A549 (cell line): Measurements from ENCODE around the gene FAM170B. TPM values are rescaled to one million over a fixed set of nuclear protein-coding genes. Genes with fewer than 3 reads are reported as not detected.
A peak's percentile ranks its signal among the peaks of the same experiment; 100 is the strongest.

ENCODE experiments used
- ATAC-seq, 2 experiments: fragments of 200-7000 bp in 1 of 2; fragments of >200 bp in 1 of 2; cut with Nextera tagmentation in 1 of 2; cut with Tn5 transposase in 1 of 2; 3 replicates each; pipeline versions ENCODE4 v1.8.0 to v1.9.1; 2018 to 2020; ENCODE audit warnings: mild to moderate bottlenecking in 1 of 2, moderate library complexity in 1 of 2
- CTCF ChIA-PET: fragments of 300-600 bp; sonication (Branson Sonifier 250); formaldehyde crosslinking; extraction: SDS; loops from one replicate; lab custom pipeline; 2021; ENCODE audit warnings: antibody characterized with exemption, inconsistent platforms; lab: Yijun Ruan, JAX
- POLR2A ChIA-PET: fragments of 350-600 bp; formaldehyde crosslinking; extraction: SDS; loops from one replicate; lab custom pipeline; 2021; ENCODE audit warnings: antibody characterized with exemption, inconsistent platforms; lab: Yijun Ruan, JAX
- DNase-seq, 2 experiments: peaks; one replicate each; pipeline versions ENCODE4 v3.0.0 to v3.0.0-alpha.2; 2011 to 2016; ENCODE audit warnings: low read depth in 1 of 2, low spot score in 1 of 2
- FAIRE-seq: peaks from 2 replicates; lab custom pipeline; 2011; peaks lifted over from hg19 to GRCh38; lab: Jason Lieb, UNC
- H3K27ac ChIP-seq, 2 experiments: fragments of >200 bp; sonication (Bioruptor Twin); formaldehyde crosslinking; 3 replicates each; pipeline ENCODE4 v1.5.1; 2016 to 2017
- H3K4me1 ChIP-seq: fragments of >200 bp; sonication (Bioruptor Twin); formaldehyde crosslinking; 3 replicates; pipeline ENCODE4 v1.6.1; 2016
- H3K4me2 ChIP-seq: fragments of >200 bp; sonication (Bioruptor Twin); formaldehyde crosslinking; 3 replicates; pipeline ENCODE4 v1.6.1; 2016
- H3K4me3 ChIP-seq: fragments of >200 bp; sonication (Bioruptor Twin); formaldehyde crosslinking; 3 replicates; pipeline ENCODE4 v1.5.1; 2016
- H3K9me3 ChIP-seq: fragments of >200 bp; sonication (Bioruptor Twin); formaldehyde crosslinking; 3 replicates; pipeline ENCODE4 v1.6.1; 2016
- CBX8 ChIP-seq: fragments of 200-600 bp; sonication (generic); IDR thresholded peaks from 2 replicates; pipeline ENCODE4 v1.6.1; 2016
- CHD2 ChIP-seq: fragments of 150-350 bp; IDR thresholded peaks from 2 replicates; pipeline ENCODE4 v1.6.1; 2014; ENCODE audit warnings: low read length; ENCODE audit not compliant: partially characterized antibody
- GATA3 ChIP-seq: IDR thresholded peaks from 2 replicates; pipeline ENCODE4 v1.6.1; 2012; ENCODE audit warnings: borderline replicate concordance
- HEYL ChIP-seq: fragments of 250-450 bp; sonication (Bioruptor Pico); IDR thresholded peaks from 2 replicates; pipeline ENCODE4 v1.8.0; 2021; ENCODE audit warnings: mild to moderate bottlenecking, moderate library complexity
- KDM1A ChIP-seq: fragments of 200-600 bp; sonication (generic); IDR thresholded peaks from 2 replicates; pipeline ENCODE4 v1.6.1; 2016; ENCODE audit warnings: low read depth, mild to moderate bottlenecking
- NPAS2 ChIP-seq: fragments of 250-450 bp; sonication (Bioruptor Pico); IDR thresholded peaks from 2 replicates; pipeline ENCODE4 v1.8.0; 2022; ENCODE audit warnings: mild to moderate bottlenecking, moderate library complexity, borderline replicate concordance
- PBX3 ChIP-seq: IDR thresholded peaks from 2 replicates; pipeline ENCODE4 v1.6.1; 2012
- POLR2A ChIP-seq: IDR thresholded peaks from 2 replicates; pipeline ENCODE4 v1.6.1; 2012; ENCODE audit warnings: mild to moderate bottlenecking, low read length
- RARB ChIP-seq: fragments of 250-450 bp; sonication (Bioruptor Pico); IDR thresholded peaks from 2 replicates; pipeline ENCODE4 v1.8.0; 2021; ENCODE audit warnings: mild to moderate bottlenecking, moderate library complexity
- TFCP2L1 ChIP-seq: fragments of 250-450 bp; sonication (Bioruptor Pico); IDR thresholded peaks from 2 replicates; pipeline ENCODE4 v1.5.0; 2021; ENCODE audit warnings: mild to moderate bottlenecking
- ZFP36 ChIP-seq: fragments of 450-650 bp; IDR thresholded peaks from 2 replicates; pipeline ENCODE4 v1.6.1; 2014; ENCODE audit warnings: borderline replicate concordance; ENCODE audit not compliant: partially characterized antibody
- ZNF302 ChIP-seq: fragments of 250-450 bp; sonication (Bioruptor Pico); IDR thresholded peaks from 2 replicates; pipeline ENCODE4 v1.9.0; 2021; ENCODE audit warnings: inconsistent platforms, mild to moderate bottlenecking, moderate library complexity
- WGBS: methylation state at CpG from one replicate; pipeline ENCODE4 v1.1.6; 2017; ENCODE audit errors: missing lambda C conversion rate; 5-methylcytosine and 5-hydroxymethylcytosine counted together
- polyA plus RNA-seq, 4 experiments: library from polyadenylated mRNA; depleted of rRNA in 3 of 4; stranded (reverse); fragments of >200 nt; fragmentation: RNase III in 1 of 4; extraction: RNeasy Plus Mini Kit Qiagen cat#74134 plus additional on column Dnase treatment in 1 of 4; gene quantifications; 2 replicates in 3 of 4; 3 replicates in 1 of 4; pipeline ENCODE4 v1.2.3, GENCODE V29; 2011 to 2017
- TF ChIP-seq, protein P1 (sequence below): fragments of 200-600 bp; sonication (generic); IDR thresholded peaks from 2 replicates; pipeline ENCODE4 v1.6.1; 2016; ENCODE audit warnings: antibody characterized with exemption, mild to moderate bottlenecking, moderate library complexity
- TF ChIP-seq, protein P2 (sequence below): fragments of 150-350 bp; IDR thresholded peaks from 2 replicates; pipeline ENCODE4 v1.6.1; 2014; ENCODE audit warnings: low read depth, mild to moderate bottlenecking, low read length
- TF ChIP-seq, protein P3 (sequence below): IDR thresholded peaks from 2 replicates; pipeline ENCODE4 v1.6.1; 2012

FAM170B gene
- polyA plus RNA-seq, 2 of the 4 experiments (the other 2 are of a cell fraction): not detected

DNA sequence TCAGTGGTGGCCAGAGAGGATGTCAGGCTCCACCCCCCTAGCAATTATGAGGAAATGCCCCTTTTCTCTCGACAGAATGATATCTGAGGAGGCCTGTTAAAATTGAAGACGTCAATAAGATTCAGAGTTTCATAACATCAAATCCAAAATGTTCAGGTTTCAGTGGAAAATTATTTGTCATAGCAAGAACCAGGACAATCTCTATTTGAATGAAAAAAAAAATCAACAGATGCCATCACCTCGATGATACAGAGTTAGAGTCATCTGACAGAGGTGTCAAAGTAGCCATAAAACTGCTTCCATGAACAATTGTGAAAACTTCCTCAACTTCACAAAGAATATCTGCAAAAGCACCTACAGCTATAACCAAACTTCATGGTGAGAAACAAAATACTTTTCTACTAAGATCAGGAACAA, 46.6 kb upstream of the FAM170B start:
- FAIRE-seq (no peak), ATAC-seq (no peak), DNase-seq (no peak)
- Histone ChIP-seq H3K4me3 (no peak overlapping the region), H3K27ac (no peak overlapping the region), H3K4me1 (no peaks in the 10 kb centered on the region), H3K4me2 (no peak overlapping the region), H3K9me3 (no peaks in the 10 kb centered on the region)
- WGBS: 3% methylated on average over 3 of the region's 3 CpGs
- TF ChIP-seq, protein P1, sequence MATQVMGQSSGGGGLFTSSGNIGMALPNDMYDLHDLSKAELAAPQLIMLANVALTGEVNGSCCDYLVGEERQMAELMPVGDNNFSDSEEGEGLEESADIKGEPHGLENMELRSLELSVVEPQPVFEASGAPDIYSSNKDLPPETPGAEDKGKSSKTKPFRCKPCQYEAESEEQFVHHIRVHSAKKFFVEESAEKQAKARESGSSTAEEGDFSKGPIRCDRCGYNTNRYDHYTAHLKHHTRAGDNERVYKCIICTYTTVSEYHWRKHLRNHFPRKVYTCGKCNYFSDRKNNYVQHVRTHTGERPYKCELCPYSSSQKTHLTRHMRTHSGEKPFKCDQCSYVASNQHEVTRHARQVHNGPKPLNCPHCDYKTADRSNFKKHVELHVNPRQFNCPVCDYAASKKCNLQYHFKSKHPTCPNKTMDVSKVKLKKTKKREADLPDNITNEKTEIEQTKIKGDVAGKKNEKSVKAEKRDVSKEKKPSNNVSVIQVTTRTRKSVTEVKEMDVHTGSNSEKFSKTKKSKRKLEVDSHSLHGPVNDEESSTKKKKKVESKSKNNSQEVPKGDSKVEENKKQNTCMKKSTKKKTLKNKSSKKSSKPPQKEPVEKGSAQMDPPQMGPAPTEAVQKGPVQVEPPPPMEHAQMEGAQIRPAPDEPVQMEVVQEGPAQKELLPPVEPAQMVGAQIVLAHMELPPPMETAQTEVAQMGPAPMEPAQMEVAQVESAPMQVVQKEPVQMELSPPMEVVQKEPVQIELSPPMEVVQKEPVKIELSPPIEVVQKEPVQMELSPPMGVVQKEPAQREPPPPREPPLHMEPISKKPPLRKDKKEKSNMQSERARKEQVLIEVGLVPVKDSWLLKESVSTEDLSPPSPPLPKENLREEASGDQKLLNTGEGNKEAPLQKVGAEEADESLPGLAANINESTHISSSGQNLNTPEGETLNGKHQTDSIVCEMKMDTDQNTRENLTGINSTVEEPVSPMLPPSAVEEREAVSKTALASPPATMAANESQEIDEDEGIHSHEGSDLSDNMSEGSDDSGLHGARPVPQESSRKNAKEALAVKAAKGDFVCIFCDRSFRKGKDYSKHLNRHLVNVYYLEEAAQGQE: no peak
- TF ChIP-seq PBX3 (no peak), HEYL (CRISPR knock-in tag) (no peak), GATA3 (no peak), ZNF302 (CRISPR knock-in tag) (no peak), TFCP2L1 (no peak), KDM1A (no peak)
- ChIA-PET CTCF (no interaction called here), POLR2A (no interaction called here)

DNA sequence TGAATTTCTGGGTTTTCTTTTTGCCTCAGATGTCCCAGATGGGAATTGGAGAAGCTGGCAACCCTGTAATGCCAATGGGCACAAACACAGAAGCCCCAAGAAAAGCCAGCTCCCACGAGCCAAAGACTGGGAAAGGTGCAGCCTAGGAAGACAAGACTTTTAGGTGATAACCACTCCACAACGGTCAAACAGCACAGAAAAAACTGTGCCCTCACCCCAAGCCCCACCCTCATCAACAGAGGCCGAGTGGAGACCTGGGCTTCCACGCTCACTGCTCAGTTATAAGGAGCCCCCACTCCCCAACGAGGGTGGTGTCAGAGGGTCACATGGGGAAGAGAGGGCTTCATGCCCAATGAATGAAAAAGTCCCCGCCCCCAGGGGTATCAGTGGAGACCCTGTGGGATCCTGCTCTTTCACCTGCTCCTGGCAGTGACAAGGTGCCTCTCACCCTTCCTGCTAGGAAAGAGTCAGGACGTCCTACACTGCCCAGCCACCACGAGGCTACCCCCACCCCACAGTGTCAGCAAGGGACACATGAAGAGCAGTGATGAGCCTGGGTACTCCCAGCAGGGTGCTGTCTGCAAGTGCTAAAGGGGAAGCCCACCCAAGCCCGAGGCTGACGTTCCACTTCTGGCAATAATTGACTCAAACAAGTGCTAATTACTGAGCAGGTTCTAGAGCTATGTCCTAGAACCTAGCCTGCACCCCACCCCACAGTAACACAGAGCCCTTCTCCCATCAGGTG, 46.0 kb upstream of the FAM170B start:
- ChIA-PET POLR2A (no interaction called here), CTCF (no interaction called here)
- no peak for FAIRE-seq
- Histone ChIP-seq H3K4me1 (no peaks in the 10 kb centered on the region), H3K27ac (no peak overlapping the region), H3K4me3 (no peak overlapping the region), H3K9me3 (no peaks in the 10 kb centered on the region), H3K4me2 (no peak overlapping the region)
- DNase-seq: no peak
- ATAC-seq: no peak
- 16% methylated on average over 9 of the region's 10 CpGs for WGBS
- TF ChIP-seq NPAS2 (CRISPR knock-in tag): no peak
- TF ChIP-seq, protein P2, sequence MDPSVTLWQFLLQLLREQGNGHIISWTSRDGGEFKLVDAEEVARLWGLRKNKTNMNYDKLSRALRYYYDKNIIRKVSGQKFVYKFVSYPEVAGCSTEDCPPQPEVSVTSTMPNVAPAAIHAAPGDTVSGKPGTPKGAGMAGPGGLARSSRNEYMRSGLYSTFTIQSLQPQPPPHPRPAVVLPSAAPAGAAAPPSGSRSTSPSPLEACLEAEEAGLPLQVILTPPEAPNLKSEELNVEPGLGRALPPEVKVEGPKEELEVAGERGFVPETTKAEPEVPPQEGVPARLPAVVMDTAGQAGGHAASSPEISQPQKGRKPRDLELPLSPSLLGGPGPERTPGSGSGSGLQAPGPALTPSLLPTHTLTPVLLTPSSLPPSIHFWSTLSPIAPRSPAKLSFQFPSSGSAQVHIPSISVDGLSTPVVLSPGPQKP: no peak
- no peak for TF ChIP-seq ZFP36
- TF ChIP-seq, protein P3, sequence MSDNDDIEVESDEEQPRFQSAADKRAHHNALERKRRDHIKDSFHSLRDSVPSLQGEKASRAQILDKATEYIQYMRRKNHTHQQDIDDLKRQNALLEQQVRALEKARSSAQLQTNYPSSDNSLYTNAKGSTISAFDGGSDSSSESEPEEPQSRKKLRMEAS: no peak
- TF ChIP-seq CBX8: no peak
- TF ChIP-seq POLR2A: no peak

DNA sequence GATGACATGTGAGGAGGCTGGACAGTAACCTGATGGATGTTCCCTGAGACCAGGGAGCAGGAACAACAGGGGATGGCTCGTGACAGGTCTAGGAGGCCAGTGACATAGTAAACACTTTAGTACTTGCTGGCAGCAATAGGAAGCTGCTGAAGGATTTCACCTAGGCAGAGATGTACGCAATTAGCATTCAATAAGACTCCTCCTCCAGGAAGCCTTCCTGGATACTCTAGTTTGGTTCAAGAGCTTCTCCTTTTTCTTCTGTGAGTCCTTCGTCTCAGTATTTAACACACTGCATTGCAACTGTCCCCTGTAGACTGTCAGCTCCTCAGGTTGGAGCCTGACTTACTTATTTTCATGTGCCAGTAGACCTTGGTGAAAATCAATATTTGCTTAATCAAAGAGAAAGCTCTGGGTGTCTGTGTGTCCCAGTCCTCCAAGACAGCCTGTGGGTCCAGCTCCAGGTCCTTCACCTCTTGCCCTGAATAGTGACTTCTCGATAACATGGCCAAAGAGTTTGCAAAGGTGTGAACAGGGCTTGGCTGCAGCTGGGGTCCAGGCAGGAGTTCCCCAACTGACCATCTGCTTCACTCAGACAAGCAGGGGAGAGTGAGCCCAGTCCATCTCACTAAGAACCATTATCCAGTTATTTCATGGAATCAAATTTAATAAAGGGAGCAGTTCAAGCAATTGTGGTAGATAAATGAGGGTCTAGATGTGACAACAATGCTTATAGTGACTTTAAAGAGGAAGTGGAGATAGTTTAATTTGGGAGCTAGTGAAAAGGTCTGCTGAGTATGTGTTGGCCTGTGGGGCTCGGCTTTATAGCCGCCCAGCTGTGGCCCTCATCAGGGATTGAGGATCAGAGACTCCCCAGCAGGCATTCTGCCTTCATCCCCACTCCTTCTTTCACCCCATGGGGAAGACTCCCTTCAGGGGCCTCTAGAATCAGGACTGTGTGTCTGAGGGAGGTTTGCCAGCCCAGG, 45.0 kb upstream of the FAM170B start:
- H3K9me3 ChIP-seq: no peaks in the 10 kb centered on the region
- no peak for DNase-seq
- WGBS: 58% methylated on average over 6 of the region's 6 CpGs
- TF ChIP-seq ZFP36 (peak; percentile 13), CHD2 (no peak), RARB (CRISPR knock-in tag) (no peak)
- TF ChIP-seq, all 56 proteins: peak for 1
- Histone ChIP-seq H3K4me1 (no peaks in the 10 kb centered on the region), H3K4me3 (no peak overlapping the region), H3K4me2 (no peak overlapping the region), H3K27ac (no peak overlapping the region)
- FAIRE-seq (no peak), ATAC-seq (no peak)
- CTCF ChIA-PET: interaction anchor here (1.4 kb wide), 1 partner anchor 522 kb away, joined by 3 read pairs; no protein-coding TSS in a partner anchor
- POLR2A ChIA-PET: no interaction called here
